ENCODE results near the gene FUCA2.
A peak's percentile ranks its signal among the peaks of the same experiment; 100 is the strongest.
"Not testable (repeated sequence)": the region's sequence is repeated elsewhere in the genome, so short reads cannot be mapped to it uniquely, and the experiment has no call there.

The FUCA2 gene

GRCh38 chr6:143496974-143497373 lies 14.5 kb downstream of the FUCA2 start:
- DNase-seq = no peak

GRCh38 chr6:143490775-143491174 lies 20.7 kb downstream of the FUCA2 start:
- DNase-seq = no peak

- no peak for DNase-seq
Measured at GRCh38 chr6:143490244-143490643, 21.3 kb downstream of the FUCA2 start.

DNA sequence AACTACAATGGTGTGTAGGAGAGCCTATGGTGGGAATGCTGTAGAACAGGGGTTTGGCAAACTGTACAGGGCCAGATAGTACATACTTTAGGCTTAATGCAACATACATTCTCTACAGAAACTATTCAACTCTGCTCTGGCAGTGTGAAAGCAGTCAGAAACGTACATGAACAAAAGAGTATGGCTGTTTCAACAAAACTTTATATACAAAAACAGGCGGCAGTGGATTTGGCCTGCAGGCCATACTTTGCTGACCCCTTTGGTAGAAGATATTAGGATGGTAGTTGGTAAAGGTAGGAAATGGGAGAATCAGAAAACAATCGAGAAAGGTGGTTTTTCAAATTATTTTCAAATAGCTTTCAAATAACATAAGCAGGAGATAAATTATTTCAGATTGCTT lies 24.8 kb downstream of the FUCA2 start:
- no peak for DNase-seq

DNA sequence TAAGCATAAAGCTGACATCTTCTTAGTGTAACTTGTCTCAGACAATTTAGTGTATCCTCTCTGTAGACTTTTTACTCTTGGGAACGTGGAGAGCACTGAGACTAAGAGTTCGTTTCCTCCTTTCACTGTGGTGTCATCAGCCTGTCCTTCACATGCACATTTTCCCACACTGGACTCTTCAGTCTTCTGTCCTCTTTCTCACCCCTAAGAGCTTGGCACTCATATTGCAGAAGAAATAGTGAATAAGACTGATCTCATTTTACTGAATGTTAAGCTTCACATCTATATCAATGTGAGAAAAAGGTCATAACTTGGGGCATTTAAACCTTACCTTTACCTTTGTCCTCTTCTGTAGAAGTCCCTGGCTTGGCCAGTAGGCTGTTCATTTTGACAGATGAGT lies 25.6 kb downstream of the FUCA2 start:
- no peak for DNase-seq

DNA sequence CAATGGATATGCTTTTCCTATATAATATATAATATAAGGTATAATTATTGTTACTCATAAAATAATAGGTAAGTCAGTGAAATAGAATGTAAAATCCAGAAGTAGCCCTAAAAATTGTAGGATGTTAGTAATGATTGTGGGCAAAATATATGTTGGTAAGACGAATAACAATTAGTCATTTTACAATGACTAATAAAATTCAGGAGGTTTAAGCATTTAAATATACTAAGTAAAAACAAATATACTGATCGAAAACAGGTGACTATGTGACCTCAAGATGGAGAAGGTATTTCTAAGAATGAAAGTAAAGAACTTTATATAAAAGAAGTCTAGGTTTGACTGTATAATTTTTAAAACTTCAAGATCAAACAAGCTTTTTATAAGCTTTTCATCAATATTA lies 28.9 kb downstream of the FUCA2 start:
- DNase-seq = no peak

GRCh38 chr6:143478479-143479062 lies 32.9 kb downstream of the FUCA2 start:
- DNase-seq = no peak

DNA sequence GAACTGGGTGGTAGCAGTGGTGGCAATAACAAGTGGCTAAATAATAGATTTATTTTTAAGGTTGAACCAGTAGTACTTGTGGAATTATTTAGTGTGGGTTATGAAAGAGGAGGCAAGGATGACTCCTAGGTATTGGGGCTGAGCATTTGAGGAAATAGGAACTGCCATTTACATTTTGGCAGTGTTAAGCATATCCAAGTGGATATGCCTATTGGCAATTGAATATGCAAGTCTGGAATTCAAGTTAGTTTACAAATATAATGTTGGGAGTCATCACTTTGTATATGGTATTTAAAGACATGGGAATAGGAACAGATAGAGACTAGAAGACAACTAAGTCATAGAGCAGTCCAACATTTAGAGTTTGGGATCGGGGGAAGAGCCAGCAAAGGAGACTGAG lies 35.0 kb downstream of the FUCA2 start:
- DNase-seq = no peak

DNA sequence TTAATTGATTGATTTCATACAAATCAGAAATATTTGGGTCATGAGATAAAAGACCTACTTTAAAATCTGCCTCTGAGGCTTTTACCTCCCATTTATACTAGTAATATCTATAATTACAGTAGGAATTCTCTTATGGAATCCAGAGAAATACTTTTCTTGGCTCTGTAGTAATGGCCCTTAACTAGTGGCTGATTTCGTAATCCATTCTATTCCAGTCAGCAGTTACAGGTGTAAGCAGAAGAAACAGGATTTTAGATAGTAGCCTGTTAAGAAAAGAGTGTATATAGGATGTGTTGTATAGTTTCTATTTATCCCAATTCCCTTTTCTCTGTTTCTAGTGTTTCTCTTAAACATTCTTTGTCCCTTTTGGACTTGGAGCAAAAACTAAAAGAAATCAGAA lies 39.7 kb downstream of the FUCA2 start:
- no peak for DNase-seq

GRCh38 chr6:143468823-143469222 lies 42.7 kb downstream of the FUCA2 start:
- not testable (repeated sequence) for DNase-seq

- no peak for DNase-seq
Measured at GRCh38 chr6:143468026-143468425, 43.5 kb downstream of the FUCA2 start.

- DNase-seq = no peak
Measured at GRCh38 chr6:143465546-143465945, 46.0 kb downstream of the FUCA2 start.

DNA sequence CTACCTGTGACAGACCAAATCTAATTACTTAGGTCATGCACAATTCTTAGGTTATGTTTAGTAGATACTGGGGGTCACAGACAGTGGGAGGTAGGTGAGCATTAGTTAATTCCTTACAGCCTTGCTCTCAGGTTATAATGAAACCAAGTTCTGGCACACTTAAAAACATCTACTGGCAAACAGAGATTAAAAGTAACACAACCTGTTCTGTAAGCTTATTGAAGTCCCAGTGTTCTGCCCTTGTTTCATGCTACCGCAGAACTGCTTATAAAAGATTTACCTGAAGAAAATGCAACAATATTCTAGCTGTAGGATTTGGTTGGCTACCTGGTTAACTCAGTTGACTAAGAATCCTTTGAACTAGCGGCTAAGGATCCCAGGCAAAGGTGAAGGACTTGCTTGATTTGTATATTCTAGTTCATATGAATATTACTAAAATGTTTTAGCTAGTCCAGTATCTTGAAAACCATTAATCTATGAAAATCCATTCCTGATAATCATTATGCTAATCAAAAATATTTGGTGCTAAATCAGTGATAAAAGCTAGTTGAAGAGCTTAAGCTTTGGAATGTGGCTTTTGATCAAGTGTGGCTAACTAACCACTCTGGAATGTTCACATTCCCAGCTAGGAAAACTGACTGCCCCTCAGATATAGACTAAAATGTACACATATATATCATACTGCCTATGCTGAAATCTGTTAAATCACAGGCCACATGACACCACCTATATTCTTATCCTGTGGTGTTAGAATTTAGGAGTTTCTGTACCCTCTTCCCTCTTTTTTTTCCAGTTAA lies 53.8 kb downstream of the FUCA2 start:
- DNase-seq = no peak

DNA sequence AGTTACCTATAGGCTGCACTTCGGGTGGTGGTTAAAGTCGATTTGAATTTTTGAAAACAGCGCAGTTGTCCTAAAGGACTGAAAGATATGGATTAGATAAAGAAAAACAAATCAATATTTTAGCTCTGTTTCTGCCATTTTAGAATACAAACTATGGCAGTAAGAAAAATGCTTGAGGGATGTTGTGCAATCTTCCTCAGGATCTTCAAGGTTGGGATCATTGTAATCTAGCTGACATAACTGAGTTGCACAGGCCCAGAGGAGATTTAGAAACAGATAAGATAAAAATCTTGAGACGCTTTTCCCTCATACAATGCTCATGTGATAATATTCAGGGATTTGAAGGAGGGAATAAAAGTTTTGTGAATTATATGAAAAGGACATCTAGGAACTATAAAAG lies 60.0 kb downstream of the FUCA2 start:
- DNase-seq = peak; percentile 13 to 19

GRCh38 chr6:143450453-143451371 lies 60.8 kb downstream of the FUCA2 start, which contains the start of the genes ADAT2 and PEX3:
TSS of gene ADAT2 (minus strand) at chr6:143450695. CDS start at chr6:143450658, 37 bp downstream.
TSS of gene PEX3 (plus strand) at chr6:143450805. CDS start at chr6:143451043, 238 bp downstream.
- peak; percentile 96 for DNase-seq

DNA sequence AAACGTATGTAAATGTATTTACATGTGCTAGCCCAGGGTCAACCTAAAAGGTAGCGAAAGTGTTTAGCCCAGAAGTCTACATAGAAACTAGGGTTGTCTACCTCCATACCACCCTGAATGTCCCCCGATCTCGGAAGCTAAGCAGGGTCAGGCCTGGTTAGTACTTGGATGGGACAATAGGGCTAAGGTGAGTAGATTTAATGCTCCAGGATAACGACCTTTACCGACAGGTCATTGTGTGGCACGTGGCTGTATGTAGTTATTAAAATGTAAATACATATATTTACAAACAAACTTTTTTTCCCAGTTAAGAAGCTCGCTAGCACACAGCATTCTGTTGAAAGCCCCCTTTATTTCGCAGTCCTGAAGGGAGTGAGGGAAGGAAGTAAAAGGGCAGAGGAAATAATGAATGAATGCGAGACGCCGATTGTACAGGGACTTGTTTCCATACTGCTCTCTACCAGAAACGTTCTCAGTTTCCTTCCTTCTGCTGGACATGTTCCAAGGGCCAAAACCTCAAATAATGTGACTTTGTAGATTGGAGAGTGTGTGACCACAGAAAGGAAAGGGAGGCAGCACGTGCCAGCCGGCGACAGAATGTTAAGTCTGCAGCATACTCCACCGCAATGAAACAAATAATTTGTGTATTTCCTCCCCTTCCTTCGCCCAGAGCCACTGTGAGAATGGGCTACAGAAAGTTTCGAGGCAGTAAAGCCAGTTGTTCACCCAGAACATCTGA lies 61.6 kb downstream of the FUCA2 start:
- DNase-seq = peak in 1 of 2 donors; percentile 8

- no peak for DNase-seq
Measured at GRCh38 chr6:143449082-143449713, 62.3 kb downstream of the FUCA2 start.

- DNase-seq = not testable (repeated sequence)
Measured at GRCh38 chr6:143447865-143448264, 63.7 kb downstream of the FUCA2 start.
